HUDEP-2 (cell line): ENCODE data around the gene PRSS33.

Source experiments
- DNase-seq, 76 experiments: peaks; one replicate each; lab custom pipeline; 2025; ENCODE audit not compliant: unreplicated experiment in 76 of 76; lab: John Stamatoyannopoulos, UW

PRSS33 gene

DNA sequence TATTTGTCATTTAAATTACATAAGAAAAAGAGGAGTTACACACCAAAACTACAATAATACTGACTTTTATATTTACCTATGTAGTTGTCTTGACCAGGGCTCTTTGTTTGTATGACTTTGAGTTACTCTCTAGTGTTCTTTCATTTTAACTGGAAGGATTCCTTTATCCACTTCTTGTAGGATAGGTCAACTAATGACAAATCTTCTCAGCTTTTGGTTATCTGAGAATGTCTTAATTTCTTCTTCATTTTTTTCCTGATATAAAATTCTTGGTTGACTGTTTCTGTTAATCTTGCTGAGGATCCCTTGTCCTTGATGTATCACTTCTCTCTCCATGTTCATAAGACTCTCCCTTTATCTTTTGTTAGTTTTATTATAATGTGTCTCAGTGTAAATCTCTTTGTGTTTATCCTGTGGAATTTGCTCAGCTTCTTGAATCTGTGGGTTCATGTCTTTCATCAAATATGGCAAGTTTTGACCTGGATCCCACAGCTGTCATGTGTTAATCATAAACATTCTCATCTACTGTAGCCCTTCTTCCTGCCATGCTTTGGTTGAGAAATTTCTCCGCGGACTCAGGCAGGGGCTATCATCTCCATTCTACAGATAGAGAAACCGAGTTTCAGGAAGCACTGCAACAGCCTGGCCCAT is 16.3 kb upstream of the PRSS33 start:
- DNase-seq, result no peak

DNA sequence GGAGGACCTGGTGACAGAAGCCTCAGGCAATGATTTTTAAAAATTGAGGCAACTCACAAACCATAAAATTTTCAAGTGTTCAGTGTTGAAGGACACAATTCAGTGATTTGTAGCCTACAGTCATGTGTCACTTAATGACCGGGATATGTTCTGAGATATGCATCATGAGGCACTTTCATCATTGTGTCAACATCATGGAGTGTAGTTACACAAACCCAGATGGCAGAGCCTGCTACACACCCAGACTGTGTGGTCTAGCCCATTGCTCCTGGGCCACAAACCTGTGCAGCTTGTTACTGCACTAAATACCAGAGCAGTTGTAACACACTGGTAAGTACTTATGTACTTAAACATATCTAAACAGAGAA is 12.5 kb upstream of the PRSS33 start:
- no peak for DNase-seq

DNA sequence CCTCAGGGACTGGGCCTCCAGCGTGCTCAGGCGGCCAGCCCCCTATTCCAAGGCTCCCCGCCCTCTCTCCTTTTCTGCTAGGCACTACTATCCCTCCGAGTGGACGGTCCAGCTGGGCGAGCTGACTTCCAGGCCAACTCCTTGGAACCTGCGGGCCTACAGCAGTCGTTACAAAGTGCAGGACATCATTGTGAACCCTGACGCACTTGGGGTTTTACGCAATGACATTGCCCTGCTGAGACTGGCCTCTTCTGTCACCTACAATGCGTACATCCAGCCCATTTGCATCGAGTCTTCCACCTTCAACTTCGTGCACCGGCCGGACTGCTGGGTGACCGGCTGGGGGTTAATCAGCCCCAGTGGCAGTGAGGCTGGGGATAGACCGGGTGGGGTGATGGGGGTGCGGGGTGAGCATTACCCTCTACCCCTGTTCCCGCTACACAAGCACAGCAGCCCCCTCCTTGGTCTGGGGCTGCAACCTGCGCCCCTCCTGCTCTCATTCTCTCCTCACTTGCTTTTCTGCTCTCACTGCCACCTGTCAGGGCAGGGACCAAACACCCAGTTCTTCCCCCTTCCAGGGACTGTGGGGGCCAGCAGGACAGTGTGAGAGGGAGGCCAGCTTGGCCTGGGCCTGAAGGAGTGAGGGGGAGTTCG is 12.0 kb upstream of the PRSS33 start:
- no peak for DNase-seq

DNA sequence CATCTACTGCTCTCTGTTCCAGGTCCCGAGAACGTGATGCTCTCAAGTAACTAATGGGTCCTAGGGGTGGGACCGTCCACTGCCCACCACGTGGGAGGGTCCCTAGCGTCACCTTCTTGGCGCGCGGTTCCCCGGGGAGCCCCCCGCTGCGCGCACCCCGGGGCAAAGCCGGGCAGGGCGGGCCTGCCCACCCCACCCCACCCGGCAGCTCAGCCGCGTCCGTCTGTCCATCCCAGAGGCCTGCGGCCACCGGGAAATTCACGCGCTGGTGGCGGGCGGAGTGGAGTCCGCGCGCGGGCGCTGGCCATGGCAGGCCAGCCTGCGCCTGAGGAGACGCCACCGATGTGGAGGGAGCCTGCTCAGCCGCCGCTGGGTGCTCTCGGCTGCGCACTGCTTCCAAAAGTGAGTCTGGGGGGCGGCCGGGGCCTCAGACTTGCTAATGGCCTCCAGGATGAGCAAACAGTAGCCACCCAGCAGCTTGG is 11.4 kb upstream of the PRSS33 start:
- no peak for DNase-seq

DNA sequence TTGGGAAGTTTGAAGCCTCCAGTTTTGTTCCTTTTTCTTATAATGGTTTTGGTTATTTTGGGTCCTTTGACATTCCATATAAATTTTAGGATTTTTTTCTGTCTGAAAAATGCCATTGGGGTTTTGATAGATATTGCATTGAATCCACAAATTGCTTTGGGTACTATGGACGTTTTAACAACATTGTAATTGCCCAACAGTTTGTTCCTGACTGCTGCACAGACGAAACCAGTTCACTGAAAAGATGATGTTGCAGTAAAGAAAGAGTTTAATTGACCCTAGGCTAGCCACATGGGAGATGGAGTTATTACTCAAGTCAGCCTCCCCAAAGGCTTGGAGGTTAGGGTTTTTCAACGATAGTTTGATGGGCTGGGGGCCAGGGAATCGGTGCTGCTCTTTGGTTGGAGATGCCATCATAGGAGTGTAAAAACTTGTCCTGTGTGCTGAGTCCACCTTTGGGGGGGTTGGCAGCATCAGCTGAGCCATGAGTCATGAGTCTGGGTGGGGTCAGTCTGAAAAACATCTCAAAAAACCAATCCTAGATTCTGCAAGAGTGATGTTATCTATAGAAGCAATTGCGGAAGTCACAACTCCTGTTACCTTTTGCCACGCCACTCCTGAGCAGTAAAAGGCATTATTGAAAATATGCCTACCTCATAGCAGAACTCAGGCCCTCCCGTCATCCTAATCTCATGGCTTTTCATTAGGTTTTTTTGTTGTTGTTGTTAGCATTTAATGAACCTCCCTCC is 8.2 kb upstream of the PRSS33 start:
- DNase-seq, result peak in 1 of 76 experiments; percentile 33

DNA sequence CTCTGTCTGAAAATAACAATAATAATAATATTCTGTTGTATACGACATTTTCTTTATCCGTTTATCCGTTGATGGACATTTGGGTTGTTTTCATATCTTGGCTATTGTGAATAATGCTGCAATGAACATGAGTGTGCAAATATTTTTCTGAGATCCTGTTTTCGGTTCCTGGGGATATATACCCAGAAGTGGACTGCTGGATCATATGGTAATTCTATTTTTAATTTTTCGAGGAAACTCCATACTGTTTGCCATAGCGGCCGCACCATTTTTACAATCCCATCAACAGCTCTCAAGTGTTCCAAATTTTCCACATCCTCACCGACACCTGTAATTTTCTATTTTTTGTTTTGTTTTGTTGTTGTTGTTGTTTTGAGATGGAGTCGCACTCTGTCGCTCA is 5.6 kb upstream of the PRSS33 start:
- DNase-seq, result no peak

DNA sequence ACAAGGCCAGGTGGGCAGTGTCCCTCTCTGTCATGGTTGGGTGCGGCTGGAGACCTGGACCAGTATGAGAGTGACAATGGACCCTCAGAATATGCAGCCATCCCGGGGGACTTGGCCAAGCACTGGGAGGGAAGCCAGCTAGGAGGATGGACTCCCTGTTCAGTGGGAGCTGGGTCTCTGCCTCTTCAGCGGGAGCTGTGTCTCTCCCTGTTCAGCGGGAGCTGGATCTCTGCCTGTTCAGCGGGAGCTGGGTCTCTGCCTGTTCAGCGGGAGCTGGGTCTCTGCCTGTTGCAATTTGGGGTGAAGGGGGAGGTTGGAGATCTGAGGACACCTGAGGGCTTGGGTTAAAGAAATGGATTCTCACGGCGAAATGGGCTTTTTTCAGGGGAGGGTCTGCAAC is 3.8 kb upstream of the PRSS33 start:
- DNase-seq, result no peak

DNA sequence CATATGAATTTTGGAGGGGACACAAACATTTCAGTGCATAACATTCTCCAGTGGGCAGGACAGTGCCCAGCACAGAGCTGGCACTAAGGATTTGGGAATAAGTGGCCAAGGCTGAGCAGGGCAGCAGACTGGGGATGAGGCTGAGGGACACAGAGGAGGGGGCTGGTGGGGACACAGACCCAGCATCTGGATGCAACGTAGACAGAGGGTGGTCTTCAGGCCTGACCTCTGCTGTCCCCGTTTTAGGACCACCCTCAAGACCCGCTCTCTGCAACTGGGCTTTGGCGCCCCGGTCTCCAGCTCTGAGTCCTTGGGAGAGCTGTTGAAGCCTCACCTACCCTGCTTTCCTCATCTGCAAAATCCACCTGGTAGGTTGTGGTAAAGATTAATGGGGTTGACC is 3.3 kb upstream of the PRSS33 start:
- DNase-seq, result no peak

DNA sequence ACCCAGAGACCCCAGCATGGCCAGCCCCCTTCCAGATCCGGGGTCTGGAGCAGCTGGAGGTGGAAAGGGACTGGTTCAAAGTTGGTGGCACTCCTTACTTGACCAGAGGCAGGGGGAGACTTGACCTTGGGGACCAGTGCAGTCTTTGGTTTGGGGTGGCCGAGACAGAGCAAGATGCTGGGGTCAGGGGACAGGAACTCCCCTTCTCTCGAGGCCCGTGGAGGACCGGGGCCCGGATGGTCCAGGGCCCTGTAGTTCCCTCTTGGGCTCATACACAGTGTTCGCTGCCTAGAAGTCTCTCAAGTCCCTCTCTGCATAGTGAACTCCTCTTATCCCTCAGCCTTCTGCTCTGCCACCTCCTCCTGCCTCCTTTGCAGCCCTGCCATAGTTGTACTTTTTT is 601 bp upstream of the PRSS33 start:
- DNase-seq, result no peak

DNA sequence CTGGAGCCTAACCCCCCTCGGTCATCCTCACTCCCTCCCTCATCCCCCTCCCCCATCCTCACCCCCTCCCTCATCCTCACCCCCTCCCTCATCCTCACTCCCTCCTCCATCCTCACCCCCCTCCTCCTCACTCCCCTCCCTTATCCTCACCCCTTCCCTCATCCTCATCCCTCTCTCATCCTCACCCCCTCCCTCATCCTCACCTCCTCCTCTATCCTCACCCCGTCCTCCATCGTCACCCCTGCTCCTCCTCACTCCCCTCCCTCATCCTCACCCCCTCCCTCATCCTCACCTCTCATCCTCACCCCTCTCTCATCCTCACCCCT is 571 bp downstream of the PRSS33 start:
- DNase-seq, result no peak

DNA sequence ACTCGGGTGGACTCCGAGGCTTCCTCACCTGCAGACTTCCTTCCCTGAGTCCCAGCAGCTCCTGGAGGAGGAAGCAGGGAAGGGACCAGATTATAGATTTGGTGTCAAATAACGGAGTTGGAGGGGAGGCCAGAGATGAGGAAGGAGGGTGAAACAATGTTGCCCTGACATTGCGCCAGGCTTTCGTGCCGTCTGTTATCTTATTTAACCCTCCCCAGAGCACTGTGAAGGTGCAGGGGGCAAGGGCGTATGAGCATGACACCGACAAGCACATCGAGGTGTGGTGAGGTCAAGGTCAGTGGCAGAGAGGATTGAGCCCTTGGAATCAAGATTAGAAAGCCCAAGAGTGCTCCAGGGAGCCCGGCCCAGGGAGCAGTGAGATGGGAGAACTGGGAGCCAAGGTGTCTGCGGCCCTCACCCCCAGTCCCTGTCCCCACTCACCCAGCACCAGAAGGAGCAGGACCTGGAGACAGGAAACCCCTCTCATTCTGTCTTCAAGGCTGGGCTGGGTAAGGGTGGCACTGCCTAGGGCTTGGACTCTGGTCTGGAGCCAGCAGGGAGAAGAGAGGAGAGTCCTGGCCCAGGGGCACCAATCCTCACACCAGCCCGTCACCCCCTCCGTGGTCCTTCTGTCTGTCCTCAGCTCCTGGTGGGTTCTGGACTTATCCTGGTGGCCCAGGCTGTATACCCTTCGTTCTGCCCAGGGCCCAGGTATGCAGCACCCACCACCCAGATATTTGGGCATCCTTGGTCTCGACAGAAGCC is 1.1 kb downstream of the PRSS33 start:
- no peak for DNase-seq

DNA sequence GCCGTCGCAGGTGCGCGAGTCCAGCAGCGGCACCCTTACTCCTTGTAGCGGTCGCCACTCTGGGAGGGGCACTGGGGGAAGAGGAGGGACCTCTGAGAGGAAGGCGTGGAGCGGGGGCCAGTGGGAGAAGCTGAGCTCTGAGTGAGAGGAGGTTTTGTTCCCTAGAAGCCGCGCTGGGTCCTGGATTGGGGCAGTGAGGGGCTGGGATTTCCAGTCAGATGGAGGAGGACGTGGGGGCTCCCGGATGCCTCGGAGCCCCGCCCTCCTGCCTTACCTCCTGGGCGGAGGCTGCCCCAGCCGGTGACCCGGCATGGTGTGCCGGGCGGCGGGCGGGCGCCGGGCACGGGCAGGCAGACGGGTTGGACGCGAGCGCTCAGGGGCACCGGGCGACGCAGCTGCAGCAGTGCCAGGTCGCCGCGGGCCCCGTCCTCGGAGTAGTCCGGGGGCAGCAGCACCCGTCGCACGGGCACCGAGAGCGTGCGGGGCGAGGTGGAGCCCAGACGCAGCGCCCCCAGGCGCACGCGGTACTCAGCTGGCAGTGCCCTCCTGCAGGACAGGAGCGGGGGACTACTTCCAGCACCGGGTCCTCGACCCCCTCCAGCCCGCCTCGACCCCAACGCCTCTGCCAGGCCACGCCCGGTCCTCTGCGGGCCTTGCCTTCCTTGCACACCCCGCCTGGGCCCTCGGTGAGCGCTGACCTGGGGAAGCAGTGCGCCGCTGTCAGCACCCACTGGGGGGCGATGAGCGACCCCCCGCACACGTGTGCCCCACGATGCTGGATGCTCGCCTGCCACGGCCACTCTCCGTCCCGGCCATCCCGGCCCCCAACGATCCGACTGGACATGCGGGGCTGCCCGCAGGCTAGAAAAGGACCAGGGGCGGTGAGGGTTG is 2.0 kb downstream of the PRSS33 start:
- DNase-seq, result no peak

DNA sequence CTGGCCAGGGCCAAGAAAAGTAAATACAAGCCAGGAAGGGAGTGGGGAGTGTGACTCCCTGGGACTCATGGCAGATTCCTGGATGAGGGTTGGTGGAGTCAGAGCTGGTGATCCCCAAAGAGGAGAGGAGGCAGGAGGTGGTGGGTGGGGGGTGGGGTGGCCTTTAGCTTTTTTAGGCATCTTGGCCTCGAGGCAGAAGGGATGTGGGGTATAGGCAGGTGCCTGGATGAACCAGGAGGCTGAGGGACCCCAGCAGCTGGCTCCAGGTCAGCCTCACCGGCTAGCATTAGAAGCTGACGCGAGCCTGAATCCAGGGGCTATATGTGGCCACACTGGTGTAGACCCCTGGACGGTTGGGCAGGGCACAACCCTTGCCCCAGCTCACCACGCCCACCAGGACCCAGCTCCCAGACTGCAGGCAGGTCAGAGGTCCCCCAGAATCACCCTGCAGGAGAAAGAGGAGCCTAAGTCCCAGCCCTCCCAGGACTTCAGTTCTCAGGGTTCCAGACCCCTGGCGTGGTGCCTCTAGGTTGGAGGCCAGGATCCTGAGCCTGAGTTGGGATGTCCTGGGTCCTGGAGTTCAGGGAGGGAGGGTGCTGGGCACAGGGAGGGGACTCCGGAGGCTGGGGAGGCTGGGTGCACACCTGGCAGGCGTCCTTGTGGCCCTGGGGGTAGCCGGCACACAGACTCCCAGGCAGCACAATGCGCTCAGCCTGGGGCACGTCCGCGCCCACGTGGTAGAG is 2.8 kb downstream of the PRSS33 start:
- DNase-seq, result no peak

DNA sequence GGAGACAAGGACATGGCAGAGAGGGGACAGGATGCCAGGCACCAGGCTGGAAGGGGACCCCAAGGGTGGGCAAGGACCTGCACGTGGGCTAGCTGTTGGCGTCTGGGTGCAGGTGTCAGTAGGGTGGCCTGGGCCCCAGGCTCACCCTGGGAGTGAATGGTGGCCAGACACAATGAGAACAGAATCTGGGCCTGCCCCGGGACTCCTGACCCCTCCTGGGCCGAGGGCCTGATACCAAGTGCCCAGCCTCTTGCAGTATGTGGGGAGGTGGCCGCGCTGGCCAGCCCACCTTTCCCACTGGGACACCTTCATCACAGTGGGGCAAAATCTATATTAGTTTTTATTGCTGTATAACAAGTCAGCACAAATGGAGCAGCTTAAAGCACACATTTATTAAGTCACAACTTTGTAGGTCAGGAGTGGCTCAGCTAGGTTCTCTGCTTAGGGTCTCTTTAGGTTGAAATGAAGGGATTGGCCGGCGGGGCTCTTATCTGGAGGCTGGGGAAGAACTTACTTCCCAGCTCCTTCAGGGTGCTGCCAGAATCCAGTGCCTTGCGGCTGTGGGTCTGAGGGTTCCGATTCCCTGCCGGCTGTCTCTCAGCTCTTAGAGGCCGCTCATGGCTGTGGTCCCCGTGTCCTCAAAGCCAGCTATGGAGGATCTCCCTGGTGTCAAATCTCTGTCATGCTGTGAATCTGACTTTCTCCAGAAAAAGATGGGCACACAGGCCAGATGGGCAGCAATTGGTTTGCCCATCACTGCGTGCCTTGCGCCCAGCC is 3.6 kb downstream of the PRSS33 start:
- DNase-seq, result no peak

DNA sequence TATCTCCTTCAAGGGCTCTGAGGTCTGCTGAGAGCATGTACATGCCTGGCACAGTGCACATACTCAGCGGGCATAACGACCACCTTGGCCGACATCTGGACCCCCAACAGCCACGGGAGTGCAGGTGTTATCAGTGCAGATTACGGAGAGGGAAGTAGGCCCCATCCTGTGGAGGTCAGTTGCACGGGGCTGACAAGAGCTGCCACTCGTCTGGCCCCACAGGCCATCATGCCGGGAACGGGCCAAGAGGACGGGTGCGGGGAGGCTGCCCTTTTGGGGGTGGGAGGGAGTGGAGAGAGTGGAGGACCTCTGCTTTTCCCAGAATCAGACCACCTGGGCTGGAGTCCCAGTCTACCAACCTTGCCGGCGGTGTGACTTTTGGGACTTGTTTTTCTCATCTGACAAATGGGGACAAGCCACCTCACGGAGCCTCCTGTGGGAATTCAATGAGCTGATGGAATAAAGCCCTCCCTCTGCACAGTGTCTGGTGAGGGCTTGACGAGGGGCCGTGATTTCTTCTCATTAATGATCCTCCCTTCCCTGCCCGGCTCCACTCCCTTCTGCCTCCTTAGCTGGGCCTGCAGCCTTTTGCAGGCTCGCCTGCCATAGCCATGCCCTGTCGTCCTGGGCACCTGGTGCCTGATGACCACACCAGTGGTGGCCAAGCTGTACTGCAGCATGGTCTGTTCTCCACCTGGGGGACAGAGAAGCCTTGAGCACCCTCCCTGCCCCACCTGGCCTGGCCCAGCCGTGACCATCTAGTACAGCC is 4.6 kb downstream of the PRSS33 start:
- DNase-seq, result no peak

DNA sequence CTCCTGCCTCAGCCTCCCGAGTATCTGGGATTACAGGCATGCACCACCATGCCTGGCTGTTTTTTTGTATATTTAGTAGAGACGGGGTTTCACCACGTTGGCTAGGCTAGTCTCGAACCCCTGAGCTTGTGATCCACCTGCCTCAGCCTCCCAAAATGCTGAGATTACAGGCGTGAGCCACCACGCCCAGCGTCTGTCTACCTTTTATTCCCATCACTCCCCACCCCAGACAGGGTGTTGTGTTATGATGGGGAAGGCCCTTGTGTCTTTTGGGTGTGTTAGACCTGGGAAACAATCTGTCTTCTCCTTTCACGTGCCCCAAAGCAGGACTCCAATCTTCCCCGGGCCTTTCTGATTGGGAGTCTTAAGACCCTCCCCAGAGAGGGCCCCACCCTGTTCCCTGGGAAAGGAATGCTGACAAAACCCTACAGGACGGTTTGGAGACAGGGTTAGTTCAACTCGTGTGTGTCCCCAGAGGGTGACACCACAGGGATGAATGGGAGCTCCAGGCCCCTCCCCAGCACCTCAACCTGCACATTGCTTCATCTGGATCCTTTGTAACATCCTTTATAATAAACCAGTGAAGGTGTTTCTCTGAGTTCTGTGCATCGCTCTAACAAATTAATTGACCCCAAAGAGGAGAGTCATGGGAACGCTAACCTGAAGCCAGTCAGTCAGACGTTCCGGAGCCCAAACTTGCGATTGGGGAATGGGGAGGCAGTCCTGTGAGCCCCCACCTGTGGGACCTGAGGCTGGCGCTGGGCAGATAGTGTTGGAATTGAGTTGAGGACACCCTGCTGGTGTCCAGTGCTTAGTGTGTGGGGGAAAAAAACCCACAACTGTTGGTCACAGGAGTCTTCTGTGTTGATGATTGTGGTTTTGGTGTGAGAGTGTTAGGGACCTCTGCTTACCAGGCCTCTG is 7.1 kb downstream of the PRSS33 start:
- no peak for DNase-seq
